Measurements from ENCODE around the gene APBA2. TPM values are rescaled to one million over a fixed set of nuclear protein-coding genes. Genes with fewer than 3 reads are reported as not detected.

APBA2 gene
- total RNA-seq, 1 experiment from 2014 or later: not detected

- H3K36me3 Mint-ChIP-seq (ENCODE audit: insufficient read depth, unreplicated experiment): no peaks in the 10 kb centered on the region
- intact Hi-C loops (cut with micrococcal nuclease; ENCODE audit: unreplicated experiment): no loop called here
- POLR2A ChIA-PET: no interaction called here
- no peak for DNase-seq
- CTCF ChIA-PET: no interaction called here
- H3K9me3 Mint-ChIP-seq (ENCODE audit: unreplicated experiment): no peaks in the 10 kb centered on the region
- no TSS peak for BruUV-seq (replicated peaks)
- no peaks in the 10 kb centered on the region for H3K4me1 Mint-ChIP-seq (ENCODE audit: low read depth, unreplicated experiment)
- Histone ChIP-seq H3K36me3 (ENCODE audit: control insufficient read depth, insufficient read depth, low read length) (no peaks in the 10 kb centered on the region), H3K4me1 (no peaks in the 10 kb centered on the region), H3K9me3 (no peaks in the 10 kb centered on the region), H3K4me3 (ENCODE audit: low read depth, low read length) (no peak overlapping the region), H3K27me3 (replicated peaks; ENCODE audit: control insufficient read depth, insufficient read depth, low read length) (no peaks in the 10 kb centered on the region; the same call in 1 of the 2 replicates)
- no peak overlapping the region for H3K27ac Mint-ChIP-seq (ENCODE audit: unreplicated experiment)
- TF ChIP-seq CTCF (IDR thresholded peaks at IDR 0.05; ENCODE audit: insufficient read depth in 1 of 2, low read depth in 1 of 2, low read length in 1 of 2, severe bottlenecking in 1 of 2, unreplicated experiment in 1 of 2): no peak
- H3K27me3 Mint-ChIP-seq (ENCODE audit: insufficient read depth, unreplicated experiment): peaks cover 11% of the 10 kb centered on the region
- no peak overlapping the region for H3K4me3 Mint-ChIP-seq (ENCODE audit: unreplicated experiment)
Measured at GRCh38 chr15:29058903-29059539, 173.2 kb downstream of the APBA2 start.

GRCh38 chr15:29059871-29060640 is 174.3 kb downstream of the APBA2 start:
- no peaks in the 10 kb centered on the region for H3K36me3 ChIP-seq (ENCODE audit: control insufficient read depth, insufficient read depth, low read length)
- TF ChIP-seq CTCF (IDR thresholded peaks at IDR 0.05; ENCODE audit: insufficient read depth in 1 of 2, low read depth in 1 of 2, low read length in 1 of 2, severe bottlenecking in 1 of 2, unreplicated experiment in 1 of 2): no peak
- no peaks in the 10 kb centered on the region for H3K4me1 ChIP-seq
- CTCF ChIA-PET: no interaction called here
- no peaks in the 10 kb centered on the region for H3K36me3 Mint-ChIP-seq (ENCODE audit: insufficient read depth, unreplicated experiment)
- intact Hi-C loops (cut with micrococcal nuclease; ENCODE audit: unreplicated experiment): no loop called here
- DNase-seq: no peak
- no TSS peak for BruUV-seq (replicated peaks)
- H3K9me3 Mint-ChIP-seq (ENCODE audit: unreplicated experiment): no peaks in the 10 kb centered on the region
- H3K4me3 ChIP-seq (ENCODE audit: low read depth, low read length): no peak overlapping the region
- no peaks in the 10 kb centered on the region for H3K9me3 ChIP-seq
- peaks cover 11% of the 10 kb centered on the region for H3K27me3 Mint-ChIP-seq (ENCODE audit: insufficient read depth, unreplicated experiment)
- H3K27ac Mint-ChIP-seq (ENCODE audit: unreplicated experiment): no peak overlapping the region
- no peak overlapping the region for H3K4me3 Mint-ChIP-seq (ENCODE audit: unreplicated experiment)
- H3K4me1 Mint-ChIP-seq (ENCODE audit: low read depth, unreplicated experiment): no peaks in the 10 kb centered on the region
- POLR2A ChIA-PET: no interaction called here
- no peaks in the 10 kb centered on the region; the same call in 1 of the 2 replicates for H3K27me3 ChIP-seq (replicated peaks; ENCODE audit: control insufficient read depth, insufficient read depth, low read length)

GRCh38 chr15:29061746-29062145 is 176.0 kb downstream of the APBA2 start:
- Mint-ChIP-seq H3K27me3 (ENCODE audit: insufficient read depth, unreplicated experiment) (peaks cover 6% of the 10 kb centered on the region), H3K4me1 (ENCODE audit: low read depth, unreplicated experiment) (no peaks in the 10 kb centered on the region), H3K36me3 (ENCODE audit: insufficient read depth, unreplicated experiment) (no peaks in the 10 kb centered on the region), H3K4me3 (ENCODE audit: unreplicated experiment) (no peak overlapping the region), H3K27ac (ENCODE audit: unreplicated experiment) (no peak overlapping the region), H3K9me3 (ENCODE audit: unreplicated experiment) (no peaks in the 10 kb centered on the region)
- H3K36me3 ChIP-seq (ENCODE audit: control insufficient read depth, insufficient read depth, low read length): no peaks in the 10 kb centered on the region
- no peak for DNase-seq
- H3K4me3 ChIP-seq (ENCODE audit: low read depth, low read length): no peak overlapping the region
- H3K4me1 ChIP-seq: no peaks in the 10 kb centered on the region
- TF ChIP-seq CTCF (IDR thresholded peaks at IDR 0.05; ENCODE audit: insufficient read depth in 1 of 2, low read depth in 1 of 2, low read length in 1 of 2, severe bottlenecking in 1 of 2, unreplicated experiment in 1 of 2): no peak
- intact Hi-C loops (cut with micrococcal nuclease; ENCODE audit: unreplicated experiment): no loop called here
- H3K27me3 ChIP-seq (replicated peaks; ENCODE audit: control insufficient read depth, insufficient read depth, low read length): no peaks in the 10 kb centered on the region; the same call in 1 of the 2 replicates
- POLR2A ChIA-PET: no interaction called here
- CTCF ChIA-PET: no interaction called here
- no TSS peak for BruUV-seq (replicated peaks)
- no peaks in the 10 kb centered on the region for H3K9me3 ChIP-seq
